ENCODE results near the gene SLC6A18.
"Not testable (repeated sequence)": the region's sequence is repeated elsewhere in the genome, so short reads cannot be mapped to it uniquely, and the experiment has no call there.

SLC6A18 gene

GRCh38 chr5:1262381-1262780 lies 37.2 kb downstream of the SLC6A18 start:
- H3K27ac ChIP-seq, result no peak overlapping the region
- H3K9me3 ChIP-seq (ENCODE audit: low read depth, low read length), result no peaks in the 10 kb centered on the region
- TF ChIP-seq FOXP2 (optimal IDR thresholded peaks at IDR 0.05; ENCODE audit: control extremely low read depth, extremely low read length, insufficient read depth) (no peak), POLR2AphosphoS5 (IDR thresholded peaks at IDR 0.05; ENCODE audit: borderline replicate concordance, low read depth, low read length) (no peak)
- no peaks in the 10 kb centered on the region for H3K36me3 ChIP-seq (ENCODE audit: insufficient read depth, low read length)
- no peak overlapping the region for H3K9ac ChIP-seq (ENCODE audit: insufficient read length)
- no peak for DNase-seq (ENCODE audit: low read depth, low spot score)
- H3K4me3 ChIP-seq, result no peak overlapping the region

GRCh38 chr5:1264211-1264610 lies 39.0 kb downstream of the SLC6A18 start:
- no peak for DNase-seq (ENCODE audit: low read depth, low spot score)
- H3K4me3 ChIP-seq, result no peak overlapping the region
- no peaks in the 10 kb centered on the region for H3K9me3 ChIP-seq (ENCODE audit: low read depth, low read length)
- H3K9ac ChIP-seq (ENCODE audit: insufficient read length), result no peak overlapping the region
- no peaks in the 10 kb centered on the region for H3K36me3 ChIP-seq (ENCODE audit: insufficient read depth, low read length)
- no peak overlapping the region for H3K27ac ChIP-seq
- TF ChIP-seq FOXP2 (optimal IDR thresholded peaks at IDR 0.05; ENCODE audit: control extremely low read depth, extremely low read length, insufficient read depth) (no peak), POLR2AphosphoS5 (IDR thresholded peaks at IDR 0.05; ENCODE audit: borderline replicate concordance, low read depth, low read length) (no peak), EZH2 (IDR thresholded peaks at IDR 0.05) (no peak)

GRCh38 chr5:1265026-1265425 lies 39.8 kb downstream of the SLC6A18 start:
- Histone ChIP-seq H3K4me3 (no peak overlapping the region), H3K27ac (no peak overlapping the region), H3K36me3 (ENCODE audit: insufficient read depth, low read length) (no peaks in the 10 kb centered on the region), H3K9me3 (ENCODE audit: low read depth, low read length) (no peaks in the 10 kb centered on the region), H3K9ac (ENCODE audit: insufficient read length) (no peak overlapping the region)
- TF ChIP-seq EZH2 (IDR thresholded peaks at IDR 0.05) (no peak), FOXP2 (optimal IDR thresholded peaks at IDR 0.05; ENCODE audit: control extremely low read depth, extremely low read length, insufficient read depth) (no peak), POLR2AphosphoS5 (IDR thresholded peaks at IDR 0.05; ENCODE audit: borderline replicate concordance, low read depth, low read length) (no peak)
- DNase-seq (ENCODE audit: low read depth, low spot score), result no peak

GRCh38 chr5:1265461-1266455 lies 40.6 kb downstream of the SLC6A18 start:
- Histone ChIP-seq H3K9me3 (ENCODE audit: low read depth, low read length) (no peaks in the 10 kb centered on the region), H3K36me3 (ENCODE audit: insufficient read depth, low read length) (no peaks in the 10 kb centered on the region)

GRCh38 chr5:1266791-1267190 lies 41.6 kb downstream of the SLC6A18 start:
- no peak for TF ChIP-seq FOXP2 (optimal IDR thresholded peaks at IDR 0.05; ENCODE audit: control extremely low read depth, extremely low read length, insufficient read depth)
- TF ChIP-seq POLR2AphosphoS5 (IDR thresholded peaks at IDR 0.05; ENCODE audit: borderline replicate concordance, low read depth, low read length), result no peak
- TF ChIP-seq EZH2 (IDR thresholded peaks at IDR 0.05), result no peak

More at GRCh38 chr5:1265461-1266455, 40.6 kb downstream of the SLC6A18 start:
- H3K4me3 ChIP-seq, result no peak overlapping the region
- H3K9ac ChIP-seq (ENCODE audit: insufficient read length), result no peak overlapping the region
- no peak for TF ChIP-seq EZH2 (IDR thresholded peaks at IDR 0.05)
- TF ChIP-seq POLR2AphosphoS5 (IDR thresholded peaks at IDR 0.05; ENCODE audit: borderline replicate concordance, low read depth, low read length), result no peak
- no peak for TF ChIP-seq FOXP2 (optimal IDR thresholded peaks at IDR 0.05; ENCODE audit: control extremely low read depth, extremely low read length, insufficient read depth)
- H3K27ac ChIP-seq, result no peak overlapping the region
- DNase-seq (ENCODE audit: low read depth, low spot score), result no peak

GRCh38 chr5:1267464-1267863 lies 42.3 kb downstream of the SLC6A18 start:
- DNase-seq (ENCODE audit: low read depth, low spot score); H3K4me3 ChIP-seq; H3K9me3 ChIP-seq (ENCODE audit: low read depth, low read length); H3K36me3 ChIP-seq (ENCODE audit: insufficient read depth, low read length); H3K9ac ChIP-seq (ENCODE audit: insufficient read length); H3K27ac ChIP-seq: not testable (repeated sequence)

More at GRCh38 chr5:1266791-1267190, 41.6 kb downstream of the SLC6A18 start:
- Histone ChIP-seq H3K27ac (no peak overlapping the region), H3K4me3 (no peak overlapping the region), H3K9ac (ENCODE audit: insufficient read length) (no peak overlapping the region), H3K36me3 (ENCODE audit: insufficient read depth, low read length) (no peaks in the 10 kb centered on the region), H3K9me3 (ENCODE audit: low read depth, low read length) (no peaks in the 10 kb centered on the region)
- DNase-seq (ENCODE audit: low read depth, low spot score), result no peak

- Histone ChIP-seq H3K36me3 (ENCODE audit: insufficient read depth, low read length) (no peaks in the 10 kb centered on the region), H3K27ac (no peak overlapping the region), H3K9me3 (ENCODE audit: low read depth, low read length) (no peaks in the 10 kb centered on the region), H3K9ac (ENCODE audit: insufficient read length) (no peak overlapping the region), H3K4me3 (no peak overlapping the region)
- TF ChIP-seq EZH2 (IDR thresholded peaks at IDR 0.05) (no peak), FOXP2 (optimal IDR thresholded peaks at IDR 0.05; ENCODE audit: control extremely low read depth, extremely low read length, insufficient read depth) (no peak), POLR2AphosphoS5 (IDR thresholded peaks at IDR 0.05; ENCODE audit: borderline replicate concordance, low read depth, low read length) (no peak)
- no peak for DNase-seq (ENCODE audit: low read depth, low spot score)
These were observed 42.9 kb downstream of the SLC6A18 start for GRCh38 chr5:1268056-1268455.

- Histone ChIP-seq H3K27ac (no peak overlapping the region), H3K4me3 (no peak overlapping the region), H3K36me3 (ENCODE audit: insufficient read depth, low read length) (no peaks in the 10 kb centered on the region), H3K9me3 (ENCODE audit: low read depth, low read length) (no peaks in the 10 kb centered on the region), H3K9ac (ENCODE audit: insufficient read length) (no peak overlapping the region)
- DNase-seq (ENCODE audit: low read depth, low spot score), result no peak
- TF ChIP-seq FOXP2 (optimal IDR thresholded peaks at IDR 0.05; ENCODE audit: control extremely low read depth, extremely low read length, insufficient read depth) (no peak), POLR2AphosphoS5 (IDR thresholded peaks at IDR 0.05; ENCODE audit: borderline replicate concordance, low read depth, low read length) (no peak), EZH2 (IDR thresholded peaks at IDR 0.05) (no peak)
These were observed 43.5 kb downstream of the SLC6A18 start for GRCh38 chr5:1268666-1269065.

All from SK-N-MC (cell line).